ENCODE data around the gene PPFIBP2. TPM values are rescaled to one million over a fixed set of nuclear protein-coding genes. Genes with fewer than 3 reads are reported as not detected.

PPFIBP2 gene
- total RNA-seq, 4 donors from 2014 or later = 8.0 to 26.5 (median 11.3) TPM

DNA sequence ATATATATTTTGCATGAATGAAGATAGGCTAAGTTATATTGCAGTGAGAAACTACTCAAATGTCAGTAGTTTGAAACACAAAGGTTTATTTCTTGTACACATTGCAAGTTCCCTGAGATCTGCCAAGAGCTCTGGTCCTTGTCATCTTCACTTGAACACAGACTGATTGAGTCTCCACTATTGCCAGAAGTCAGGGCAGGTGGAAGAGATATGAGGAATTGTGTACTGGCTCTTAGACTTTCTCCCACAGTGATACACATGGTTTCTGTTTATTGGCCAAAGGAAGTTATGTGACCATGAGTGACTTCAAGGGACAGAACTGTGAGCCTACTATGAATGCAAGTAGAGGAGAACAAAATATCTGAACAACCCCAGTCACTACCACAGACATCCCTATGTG is 44.2 kb downstream of the PPFIBP2 start:
- H3K27ac ChIP-seq = no peak overlapping the region
- ATAC-seq = no peak
- H3K9me3 ChIP-seq = no peaks in the 10 kb centered on the region
- no peak overlapping the region for H3K4me3 ChIP-seq
- H3K4me1 ChIP-seq = no peaks in the 10 kb centered on the region
- TF ChIP-seq POLR2A (IDR thresholded peaks at IDR 0.05) = no peak
- TF ChIP-seq, protein P1, sequence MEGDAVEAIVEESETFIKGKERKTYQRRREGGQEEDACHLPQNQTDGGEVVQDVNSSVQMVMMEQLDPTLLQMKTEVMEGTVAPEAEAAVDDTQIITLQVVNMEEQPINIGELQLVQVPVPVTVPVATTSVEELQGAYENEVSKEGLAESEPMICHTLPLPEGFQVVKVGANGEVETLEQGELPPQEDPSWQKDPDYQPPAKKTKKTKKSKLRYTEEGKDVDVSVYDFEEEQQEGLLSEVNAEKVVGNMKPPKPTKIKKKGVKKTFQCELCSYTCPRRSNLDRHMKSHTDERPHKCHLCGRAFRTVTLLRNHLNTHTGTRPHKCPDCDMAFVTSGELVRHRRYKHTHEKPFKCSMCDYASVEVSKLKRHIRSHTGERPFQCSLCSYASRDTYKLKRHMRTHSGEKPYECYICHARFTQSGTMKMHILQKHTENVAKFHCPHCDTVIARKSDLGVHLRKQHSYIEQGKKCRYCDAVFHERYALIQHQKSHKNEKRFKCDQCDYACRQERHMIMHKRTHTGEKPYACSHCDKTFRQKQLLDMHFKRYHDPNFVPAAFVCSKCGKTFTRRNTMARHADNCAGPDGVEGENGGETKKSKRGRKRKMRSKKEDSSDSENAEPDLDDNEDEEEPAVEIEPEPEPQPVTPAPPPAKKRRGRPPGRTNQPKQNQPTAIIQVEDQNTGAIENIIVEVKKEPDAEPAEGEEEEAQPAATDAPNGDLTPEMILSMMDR (IDR thresholded peaks at IDR 0.05) = no peak
- TF ChIP-seq POLR2AphosphoS5 (IDR thresholded peaks at IDR 0.05) = no peak
- no peak for TF ChIP-seq EP300 (IDR thresholded peaks at IDR 0.05)
- no peaks in the 10 kb centered on the region for H3K27me3 ChIP-seq
- H3K36me3 ChIP-seq = no peaks in the 10 kb centered on the region

DNA sequence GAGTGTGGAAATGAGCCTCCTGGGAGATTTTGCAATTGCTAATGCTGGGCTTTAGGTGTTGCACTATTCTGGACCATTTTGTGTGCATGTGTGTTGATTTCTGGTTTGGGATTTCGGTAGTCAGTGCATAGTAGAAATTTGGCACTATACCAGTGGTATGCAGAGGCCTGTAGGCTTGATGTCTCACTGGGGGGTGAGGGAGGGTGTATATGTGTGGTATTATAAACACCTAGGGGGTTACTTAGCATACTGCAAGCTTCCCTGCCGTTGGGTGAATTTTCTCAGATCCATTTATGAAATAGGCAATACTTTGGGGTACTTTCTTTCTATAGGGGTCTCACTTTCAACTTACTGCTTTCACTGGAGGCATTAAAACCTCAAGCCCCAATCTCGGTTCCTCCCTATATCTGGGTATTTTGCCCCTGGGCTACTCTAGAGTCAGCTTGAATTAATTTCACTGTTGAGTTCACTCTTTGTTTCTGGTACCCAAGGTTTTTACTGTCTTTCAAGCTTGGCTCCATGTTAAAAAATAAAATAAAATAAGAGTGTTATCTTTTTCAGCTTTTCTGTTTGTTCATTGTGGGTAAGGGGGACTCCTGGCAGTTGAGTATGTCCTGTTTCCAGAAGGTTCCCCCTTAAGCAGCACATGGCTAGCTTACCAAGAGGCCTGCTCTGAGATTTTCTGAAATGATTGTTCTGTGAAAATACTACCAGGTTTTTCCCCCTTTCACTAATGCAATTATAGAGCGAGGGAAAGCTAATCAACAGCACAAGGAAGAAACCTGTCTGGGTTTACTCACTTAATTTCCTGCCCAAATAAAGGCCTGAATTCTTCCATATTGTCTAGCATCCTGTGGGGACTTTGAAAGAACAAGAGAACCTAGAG is 45.8 kb downstream of the PPFIBP2 start:
- Histone ChIP-seq H3K27ac (no peak overlapping the region), H3K27me3 (no peaks in the 10 kb centered on the region), H3K4me3 (no peak overlapping the region), H3K36me3 (no peaks in the 10 kb centered on the region), H3K9me3 (no peaks in the 10 kb centered on the region), H3K4me1 (no peaks in the 10 kb centered on the region)
- no peak for ATAC-seq
- 72% methylated on average over 2 to 3 of the region's 4 CpGs for WGBS, 2 donors (ENCODE audit: low coverage in 1 of 2)
- TF ChIP-seq POLR2AphosphoS5 (IDR thresholded peaks at IDR 0.05) (no peak), POLR2A (IDR thresholded peaks at IDR 0.05) (no peak), EP300 (IDR thresholded peaks at IDR 0.05) (no peak)
- TF ChIP-seq, protein P1 (IDR thresholded peaks at IDR 0.05) = no peak

DNA sequence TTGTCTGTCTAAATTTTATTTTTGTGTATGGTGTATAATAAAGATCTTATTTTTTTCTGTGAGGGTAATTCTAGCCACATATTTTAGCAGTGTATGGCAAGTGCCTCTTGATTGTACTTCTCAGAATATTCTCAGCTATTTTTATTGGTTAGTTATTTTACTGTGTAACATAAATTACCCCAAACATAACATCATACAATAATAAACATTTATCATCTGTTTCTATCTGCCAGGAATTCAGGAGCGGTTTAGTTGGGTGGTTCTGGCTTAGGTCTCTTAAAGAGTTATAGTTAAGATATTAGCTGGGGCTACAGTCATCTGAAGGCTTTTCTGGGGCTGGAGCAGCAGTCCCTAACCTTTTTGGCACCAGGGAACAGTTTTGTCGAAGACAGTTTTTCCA is 47.8 kb downstream of the PPFIBP2 start:
- no peaks in the 10 kb centered on the region for H3K4me1 ChIP-seq
- WGBS, 2 donors (ENCODE audit: low coverage in 1 of 2) = 42 to 59% methylated on average over 2 of the region's 2 CpGs
- no peak for TF ChIP-seq POLR2AphosphoS5 (IDR thresholded peaks at IDR 0.05)
- no peak for TF ChIP-seq POLR2A (IDR thresholded peaks at IDR 0.05)
- TF ChIP-seq EP300 (IDR thresholded peaks at IDR 0.05) = no peak
- TF ChIP-seq, protein P1 (IDR thresholded peaks at IDR 0.05) = no peak
- no peak overlapping the region for H3K4me3 ChIP-seq
- ATAC-seq = no peak
- H3K9me3 ChIP-seq = no peaks in the 10 kb centered on the region
- H3K27me3 ChIP-seq = no peaks in the 10 kb centered on the region
- H3K36me3 ChIP-seq = peaks cover 0 to 5% of the 10 kb centered on the region in 2 donors
- no peak overlapping the region for H3K27ac ChIP-seq

DNA sequence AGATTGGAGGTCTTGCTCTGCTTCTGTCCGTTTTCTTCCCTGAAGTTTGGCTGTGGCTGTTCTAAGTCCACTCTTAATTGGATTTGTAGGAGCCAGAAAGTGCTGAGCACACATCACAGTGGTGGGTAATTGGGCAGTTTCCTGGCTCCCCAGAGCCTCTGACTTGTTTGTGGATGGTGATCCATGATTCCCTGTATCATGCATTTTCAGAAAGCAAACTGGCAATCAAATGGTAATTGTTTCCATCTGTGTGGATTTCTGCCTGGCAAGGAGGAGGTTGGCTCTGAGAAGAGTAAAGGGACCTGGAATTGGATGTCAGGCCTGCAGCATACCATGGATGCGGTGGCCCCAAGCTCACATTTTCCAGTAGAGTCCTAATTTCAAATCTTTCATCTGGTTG is 49.5 kb downstream of the PPFIBP2 start:
- no peaks in the 10 kb centered on the region for H3K27me3 ChIP-seq
- H3K27ac ChIP-seq = no peak overlapping the region
- H3K36me3 ChIP-seq = peaks cover 0 to 5% of the 10 kb centered on the region in 2 donors

More for the DNA sequence above, 49.5 kb downstream of the PPFIBP2 start:
- no peaks in the 10 kb centered on the region for H3K9me3 ChIP-seq
- no peak for TF ChIP-seq POLR2A (IDR thresholded peaks at IDR 0.05)
- TF ChIP-seq POLR2AphosphoS5 (IDR thresholded peaks at IDR 0.05) = no peak
- TF ChIP-seq EP300 (IDR thresholded peaks at IDR 0.05) = no peak
- TF ChIP-seq, protein P1 (IDR thresholded peaks at IDR 0.05) = no peak
- WGBS, 2 donors (ENCODE audit: low coverage in 1 of 2) = 70 to 75% methylated on average over 2 of the region's 2 CpGs
- no peak overlapping the region for H3K4me3 ChIP-seq
- no peaks in the 10 kb centered on the region for H3K4me1 ChIP-seq
- ATAC-seq = no peak
